NCI-H460 (cell line): ENCODE results near the gene LTF. TPM values are rescaled to one million over a fixed set of nuclear protein-coding genes. Genes with fewer than 3 reads are reported as not detected.
"Not testable (repeated sequence)": the region's sequence is repeated elsewhere in the genome, so short reads cannot be mapped to it uniquely, and the experiment has no call there.

ENCODE experiments used
- DNase-seq: peaks from one replicate; pipeline ENCODE4 v3.0.0-alpha.2; 2016; ENCODE audit warnings: low read depth; ENCODE audit errors: extremely low read depth
- polyA plus RNA-seq: library from polyadenylated mRNA; depleted of rRNA; stranded (reverse); fragments of >200 nt; gene quantifications from 2 replicates; pipeline ENCODE4 v1.2.3, GENCODE V29; 2014; cell fraction: nucleus; rRNA removed
- total RNA-seq: library from RNA; depleted of rRNA; stranded (reverse); fragments of >200 nt; shearing (Covaris generic); gene quantifications from 2 replicates; pipeline ENCODE4 v1.2.3, GENCODE V29; 2014; rRNA removed

LTF gene
- total RNA-seq = not detected in 2 replicates
- not detected in 2 replicates for polyA plus RNA-seq

- no peak for DNase-seq
These were observed at the start of gene LTF for GRCh38 chr3:46464326-46465195. LTF (minus strand) TSS chr3:46464905; CDS start chr3:46464867, 38 bp downstream.

- no peak for DNase-seq
These were observed 47.6 kb upstream of the LTF start for GRCh38 chr3:46512191-46512749.

- DNase-seq = no peak
These were observed 45.0 kb upstream of the LTF start for GRCh38 chr3:46509661-46510187.

- DNase-seq = no peak
These were observed 44.3 kb upstream of the LTF start for GRCh38 chr3:46508850-46509591.

GRCh38 chr3:46506526-46506925, 41.8 kb upstream of the LTF start:
- no peak for DNase-seq

- no peak for DNase-seq
These were observed 41.2 kb upstream of the LTF start for GRCh38 chr3:46505953-46506352.

GRCh38 chr3:46504789-46505188, 40.1 kb upstream of the LTF start:
- DNase-seq = no peak

- DNase-seq = no peak
These were observed 38.6 kb upstream of the LTF start for GRCh38 chr3:46503200-46503874.

GRCh38 chr3:46501702-46502101, 37.0 kb upstream of the LTF start:
- DNase-seq = no peak

GRCh38 chr3:46500656-46501635, 36.2 kb upstream of the LTF start:
- DNase-seq = no peak

GRCh38 chr3:46498916-46499519, 34.3 kb upstream of the LTF start:
- DNase-seq = no peak

- DNase-seq = no peak
These were observed 33.0 kb upstream of the LTF start, which contains the start of gene RTP3 for GRCh38 chr3:46497556-46498265. RTP3 (plus strand) TSS chr3:46497976; CDS start chr3:46498063, 87 bp downstream.

- peak; percentile 6 for DNase-seq
These were observed 32.2 kb upstream of the LTF start for GRCh38 chr3:46496746-46497555.

GRCh38 chr3:46495901-46496456, 31.3 kb upstream of the LTF start:
- no peak for DNase-seq

- DNase-seq = not testable (repeated sequence)
These were observed 29.8 kb upstream of the LTF start for GRCh38 chr3:46494491-46494890.

- DNase-seq = no peak
These were observed 28.3 kb upstream of the LTF start for GRCh38 chr3:46492890-46493547.
